ENCODE results near the gene ADARB2.

- TF ChIP-seq EP300 (IDR thresholded peaks at IDR 0.05; ENCODE audit: borderline replicate concordance in 1 of 2, low read depth in 1 of 2, low read length in 1 of 2): no peak
- TF ChIP-seq, protein P1, sequence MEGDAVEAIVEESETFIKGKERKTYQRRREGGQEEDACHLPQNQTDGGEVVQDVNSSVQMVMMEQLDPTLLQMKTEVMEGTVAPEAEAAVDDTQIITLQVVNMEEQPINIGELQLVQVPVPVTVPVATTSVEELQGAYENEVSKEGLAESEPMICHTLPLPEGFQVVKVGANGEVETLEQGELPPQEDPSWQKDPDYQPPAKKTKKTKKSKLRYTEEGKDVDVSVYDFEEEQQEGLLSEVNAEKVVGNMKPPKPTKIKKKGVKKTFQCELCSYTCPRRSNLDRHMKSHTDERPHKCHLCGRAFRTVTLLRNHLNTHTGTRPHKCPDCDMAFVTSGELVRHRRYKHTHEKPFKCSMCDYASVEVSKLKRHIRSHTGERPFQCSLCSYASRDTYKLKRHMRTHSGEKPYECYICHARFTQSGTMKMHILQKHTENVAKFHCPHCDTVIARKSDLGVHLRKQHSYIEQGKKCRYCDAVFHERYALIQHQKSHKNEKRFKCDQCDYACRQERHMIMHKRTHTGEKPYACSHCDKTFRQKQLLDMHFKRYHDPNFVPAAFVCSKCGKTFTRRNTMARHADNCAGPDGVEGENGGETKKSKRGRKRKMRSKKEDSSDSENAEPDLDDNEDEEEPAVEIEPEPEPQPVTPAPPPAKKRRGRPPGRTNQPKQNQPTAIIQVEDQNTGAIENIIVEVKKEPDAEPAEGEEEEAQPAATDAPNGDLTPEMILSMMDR (IDR thresholded peaks at IDR 0.05): no peak
Measured at GRCh38 chr10:1309617-1310270, 427.6 kb downstream of the ADARB2 start.
